GM21619 (cell line): ENCODE measurements around the gene ARHGAP21.
"Not testable (repeated sequence)": the region's sequence is repeated elsewhere in the genome, so short reads cannot be mapped to it uniquely, and the experiment has no call there.

Experiments used
- ATAC-seq: cut with Tn5 transposase; IDR thresholded peaks from one replicate; pipeline ENCODE4 v1.9.1; 2021; ENCODE audit not compliant: unreplicated experiment

The ARHGAP21 gene

GRCh38 chr10:24723788-24724380 lies at the start of gene ARHGAP21:
Gene ARHGAP21, minus strand, starts transcription at chr10:24723887. Its CDS starts 1,988 bp downstream, at chr10:24721899.
- peak; percentile 6 for ATAC-seq

GRCh38 chr10:24771943-24772694 lies 48.4 kb upstream of the ARHGAP21 start:
- ATAC-seq: no peak

- ATAC-seq: not testable (repeated sequence)
Observed at GRCh38 chr10:24764991-24765390, 41.3 kb upstream of the ARHGAP21 start.

- ATAC-seq: no peak
Observed at GRCh38 chr10:24762966-24763623, 39.4 kb upstream of the ARHGAP21 start.

- no peak for ATAC-seq
Observed at GRCh38 chr10:24762161-24762924, 38.7 kb upstream of the ARHGAP21 start.

GRCh38 chr10:24759672-24760071 lies 36.0 kb upstream of the ARHGAP21 start:
- ATAC-seq: no peak

- ATAC-seq: not testable (repeated sequence)
Observed at GRCh38 chr10:24758254-24758653, 34.6 kb upstream of the ARHGAP21 start.

GRCh38 chr10:24756283-24756682 lies 32.6 kb upstream of the ARHGAP21 start:
- no peak for ATAC-seq

- ATAC-seq: no peak
Observed at GRCh38 chr10:24751716-24752115, 28.0 kb upstream of the ARHGAP21 start.

- ATAC-seq: no peak
Observed at GRCh38 chr10:24750695-24751094, 27.0 kb upstream of the ARHGAP21 start.

GRCh38 chr10:24748214-24748613 lies 24.5 kb upstream of the ARHGAP21 start:
- ATAC-seq: no peak

- ATAC-seq: no peak
Observed at GRCh38 chr10:24744946-24745345, 21.3 kb upstream of the ARHGAP21 start.

GRCh38 chr10:24740714-24741113 lies 17.0 kb upstream of the ARHGAP21 start:
- no peak for ATAC-seq

- ATAC-seq: no peak
Observed at GRCh38 chr10:24737001-24737400, 13.3 kb upstream of the ARHGAP21 start.

- ATAC-seq: no peak
Observed at GRCh38 chr10:24731942-24732341, 8.3 kb upstream of the ARHGAP21 start.

- no peak for ATAC-seq
Observed at GRCh38 chr10:24730811-24731210, 7.1 kb upstream of the ARHGAP21 start.

- no peak for ATAC-seq
Observed at GRCh38 chr10:24727786-24728185, 4.1 kb upstream of the ARHGAP21 start.

- ATAC-seq: no peak
Observed at GRCh38 chr10:24726626-24727025, 2.9 kb upstream of the ARHGAP21 start.

- ATAC-seq: not testable (repeated sequence)
Observed at GRCh38 chr10:24726029-24726428, 2.3 kb upstream of the ARHGAP21 start.

- peak; percentile 84 for ATAC-seq
Observed at GRCh38 chr10:24724381-24725228, 918 bp upstream of the ARHGAP21 start.
